HG03095 (cell line): ENCODE data around the gene SORL1.

Experiments
- ATAC-seq: cut with Tn5 transposase; IDR thresholded peaks from one replicate; pipeline ENCODE4 v1.9.1; 2021; ENCODE audit warnings: moderate library complexity; ENCODE audit not compliant: unreplicated experiment

Gene SORL1

DNA sequence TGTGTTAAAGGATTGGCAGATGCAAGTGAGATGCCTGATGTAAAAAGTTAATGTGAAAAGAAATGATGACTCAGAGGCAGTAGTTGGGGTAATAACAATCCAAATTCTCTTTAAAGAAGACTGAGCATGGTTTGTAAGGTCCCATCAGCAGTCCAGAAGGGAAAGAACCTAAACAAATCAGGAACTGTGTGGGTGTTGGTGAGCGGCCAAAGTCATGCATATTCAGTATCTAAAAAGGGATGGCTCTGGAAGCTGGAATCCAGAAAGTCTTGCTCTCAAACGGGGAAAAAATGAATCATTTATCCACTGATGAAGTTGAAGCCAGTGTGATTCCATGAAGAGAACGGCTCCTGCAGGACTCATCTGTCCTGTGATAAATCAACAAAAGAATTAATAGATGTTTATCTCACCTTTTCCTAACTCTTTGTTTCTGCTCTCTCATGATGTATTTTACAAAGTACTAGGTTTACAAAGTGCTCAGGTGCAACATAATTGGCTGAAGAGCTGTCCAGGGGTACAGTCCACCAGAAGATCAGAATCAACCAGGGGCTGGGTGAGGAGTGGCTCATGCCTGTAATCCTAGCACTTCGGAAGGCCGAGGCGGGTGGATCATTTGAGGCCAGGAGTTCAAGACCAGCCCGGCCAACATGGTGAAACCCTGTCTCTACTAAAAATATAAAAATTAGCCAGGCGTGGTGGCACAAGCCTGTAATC, 21.1 kb downstream of the SORL1 start:
- no peak for ATAC-seq

DNA sequence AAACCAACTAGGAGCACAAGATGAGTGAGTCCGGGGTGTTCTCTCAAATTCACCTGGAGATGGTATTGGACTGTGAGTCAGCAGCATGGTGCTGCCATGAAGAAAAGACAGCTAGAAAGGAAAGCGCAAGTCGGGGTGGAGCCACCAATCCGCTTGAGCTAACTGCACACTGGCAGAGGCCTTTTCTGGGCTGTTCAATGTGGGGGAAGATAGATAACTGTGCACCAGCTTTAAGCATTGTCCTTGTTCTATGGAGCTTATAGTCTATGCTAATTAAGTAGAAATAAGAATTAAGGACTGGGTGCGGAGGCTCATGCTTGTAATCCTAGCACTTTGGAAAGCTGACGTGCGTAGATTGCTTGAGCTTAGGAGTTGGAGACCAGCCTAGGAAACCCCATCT, 22.6 kb downstream of the SORL1 start:
- ATAC-seq: no peak

DNA sequence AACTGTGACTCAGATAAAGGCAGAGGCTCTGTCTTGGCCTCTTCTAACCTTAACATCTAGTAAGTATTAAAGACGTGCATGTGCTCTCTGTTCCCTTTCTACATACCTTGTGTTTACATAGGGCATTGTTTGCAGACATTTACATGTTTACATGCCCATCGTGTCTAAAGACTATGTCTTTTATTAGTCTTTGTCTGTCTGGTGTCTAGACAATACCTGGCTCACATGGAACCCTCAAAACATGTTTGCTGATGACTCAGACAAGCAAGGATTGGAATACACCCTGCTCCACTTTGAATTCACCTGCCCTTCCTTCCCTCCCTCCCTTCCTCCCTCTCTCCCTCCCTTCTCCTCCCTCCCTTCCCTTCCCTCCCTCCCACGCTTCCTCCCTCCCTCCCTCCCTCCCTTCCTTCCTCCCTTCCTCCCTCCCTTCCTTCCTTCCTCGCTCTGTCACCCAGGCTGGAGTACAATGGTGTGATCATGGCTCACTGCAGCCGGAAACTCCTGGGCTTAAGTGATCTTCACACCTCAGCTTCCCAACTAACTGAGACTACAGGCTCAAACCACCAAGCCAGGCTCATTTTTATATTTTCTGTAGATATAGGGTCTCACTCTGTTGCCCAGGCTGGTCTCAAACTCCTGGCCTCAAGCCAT, 24.4 kb downstream of the SORL1 start:
- no peak for ATAC-seq

DNA sequence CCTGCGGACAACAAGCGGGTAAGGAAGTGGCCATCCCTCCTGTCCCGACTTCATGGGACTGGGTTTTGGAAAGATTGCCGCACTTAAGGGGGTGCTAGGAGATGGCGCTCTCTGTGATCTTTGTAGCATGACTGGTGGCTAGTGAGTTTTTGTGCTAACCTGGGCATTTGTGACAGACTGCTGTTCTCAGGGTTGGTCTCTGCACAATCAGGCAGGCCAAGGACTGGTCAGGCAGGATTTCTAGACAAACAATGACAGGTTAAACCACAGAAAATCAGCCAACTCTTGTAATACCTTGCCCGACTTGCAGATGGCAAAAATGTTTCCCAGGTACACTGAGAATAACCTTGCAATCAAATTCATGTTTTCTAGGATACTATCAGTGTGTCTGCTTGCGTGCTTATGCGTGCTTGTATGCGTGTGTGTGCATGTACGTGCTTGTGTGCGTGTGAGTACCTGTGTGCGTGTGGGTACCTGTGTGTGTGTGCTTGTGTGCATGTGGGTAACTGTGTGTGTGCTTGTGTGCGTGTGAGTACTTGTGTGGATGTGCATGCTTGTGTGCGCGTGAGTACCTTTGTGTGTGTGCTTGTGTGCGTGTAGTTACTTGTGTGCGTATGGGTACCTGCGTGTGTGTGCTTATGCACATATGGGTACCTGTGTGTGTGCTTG, 26.2 kb downstream of the SORL1 start:
- ATAC-seq: no peak

DNA sequence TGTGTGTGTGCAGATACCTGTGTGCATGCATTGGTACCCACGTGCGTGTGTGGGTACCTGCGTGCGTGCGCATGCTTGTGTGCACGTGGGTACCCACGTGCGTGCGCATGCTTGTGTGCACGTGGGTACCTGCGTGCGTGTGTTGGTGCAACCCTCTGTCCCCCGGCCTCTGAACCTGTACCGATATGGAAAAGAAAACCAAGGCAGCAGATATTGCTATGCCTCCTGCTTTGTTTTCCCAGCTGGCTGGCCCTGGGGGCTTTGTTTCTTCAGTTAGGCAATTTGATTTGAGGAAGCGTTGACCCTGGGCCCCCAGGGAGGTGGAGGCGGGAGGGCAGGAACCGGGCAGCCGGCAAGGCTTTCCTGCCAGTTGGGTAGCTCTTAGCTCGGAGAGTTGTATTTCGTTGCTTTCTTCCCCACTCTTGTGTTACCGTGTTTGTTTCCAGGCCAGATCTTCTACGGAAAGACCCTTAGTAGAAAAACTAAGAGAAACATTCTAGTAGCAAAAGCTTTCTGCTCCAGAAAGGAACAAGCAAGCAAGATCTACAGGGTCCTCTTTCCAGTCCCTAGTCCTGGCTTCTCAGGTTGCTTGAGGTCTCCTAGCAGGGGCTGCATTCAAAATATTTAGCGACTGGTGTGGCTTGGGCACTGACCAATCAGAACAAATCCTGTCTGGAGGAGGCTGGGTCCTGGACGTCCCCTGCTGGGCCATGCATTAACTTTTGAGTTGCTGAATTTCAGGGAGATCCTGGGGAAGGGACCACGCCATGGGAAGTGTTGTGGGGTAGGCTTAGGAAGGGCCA, 27.0 kb downstream of the SORL1 start:
- ATAC-seq: no peak

DNA sequence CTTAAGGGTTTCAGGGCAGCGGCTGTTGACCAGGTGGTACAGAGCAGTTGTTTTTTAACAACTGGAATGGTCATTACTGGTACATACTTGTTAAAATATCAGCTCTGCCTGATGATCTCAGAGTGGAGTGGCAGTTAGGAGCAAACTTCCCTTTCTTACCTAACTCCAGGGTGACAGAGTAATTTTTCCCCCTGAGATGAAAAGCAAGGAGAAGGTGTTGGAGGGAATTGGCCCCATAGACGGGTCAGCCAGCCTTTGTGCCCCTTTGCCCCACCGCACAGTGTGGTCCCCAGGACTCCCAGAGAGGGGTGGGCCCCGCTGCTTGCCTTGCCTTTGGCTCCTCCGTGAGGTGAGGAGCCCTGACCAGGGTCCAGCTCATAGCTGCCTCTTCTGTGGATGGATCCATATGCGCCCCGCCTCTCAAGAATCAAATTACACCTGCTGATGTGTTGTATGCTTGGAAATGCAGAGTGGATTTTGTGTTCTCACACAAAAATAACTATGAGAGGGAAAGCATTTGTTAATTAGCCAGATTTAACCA, 27.7 kb downstream of the SORL1 start:
- ATAC-seq: no peak

DNA sequence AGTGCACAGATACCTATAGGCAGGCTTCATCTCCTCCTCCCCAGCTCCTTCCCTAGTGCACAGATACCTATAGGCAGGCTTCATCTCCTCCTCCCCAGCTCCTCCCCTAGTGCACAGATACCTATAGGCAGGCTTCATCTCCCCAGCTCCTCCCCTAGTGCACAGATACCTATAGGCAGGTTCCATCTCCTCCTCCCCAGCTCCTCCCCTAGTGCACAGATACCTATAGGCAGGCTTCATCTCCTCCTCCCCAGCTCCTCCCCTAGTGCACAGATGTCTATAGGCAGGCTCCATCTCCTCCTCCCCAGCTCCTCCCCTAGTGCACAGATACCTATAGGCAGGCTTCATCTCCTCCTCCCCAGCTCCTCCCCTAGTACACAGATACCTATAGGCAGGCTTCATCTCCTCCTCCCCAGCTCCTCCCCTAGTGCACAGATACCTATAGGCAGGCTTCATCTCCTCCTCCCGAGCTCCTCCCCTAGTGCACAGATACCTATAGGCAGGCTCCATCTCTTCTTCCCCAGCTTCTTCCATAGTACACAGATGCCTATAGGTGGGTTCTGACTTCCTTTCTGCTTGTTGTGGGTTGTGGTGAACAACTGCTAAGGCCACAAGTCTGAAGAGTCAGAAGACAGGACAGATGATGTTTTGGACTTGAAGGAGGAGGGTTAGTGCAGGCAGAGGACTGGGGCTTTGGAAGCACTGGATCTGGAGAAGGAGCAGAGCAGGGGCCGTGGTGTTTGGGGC, 29.5 kb downstream of the SORL1 start:
- peak; percentile 37 for ATAC-seq

DNA sequence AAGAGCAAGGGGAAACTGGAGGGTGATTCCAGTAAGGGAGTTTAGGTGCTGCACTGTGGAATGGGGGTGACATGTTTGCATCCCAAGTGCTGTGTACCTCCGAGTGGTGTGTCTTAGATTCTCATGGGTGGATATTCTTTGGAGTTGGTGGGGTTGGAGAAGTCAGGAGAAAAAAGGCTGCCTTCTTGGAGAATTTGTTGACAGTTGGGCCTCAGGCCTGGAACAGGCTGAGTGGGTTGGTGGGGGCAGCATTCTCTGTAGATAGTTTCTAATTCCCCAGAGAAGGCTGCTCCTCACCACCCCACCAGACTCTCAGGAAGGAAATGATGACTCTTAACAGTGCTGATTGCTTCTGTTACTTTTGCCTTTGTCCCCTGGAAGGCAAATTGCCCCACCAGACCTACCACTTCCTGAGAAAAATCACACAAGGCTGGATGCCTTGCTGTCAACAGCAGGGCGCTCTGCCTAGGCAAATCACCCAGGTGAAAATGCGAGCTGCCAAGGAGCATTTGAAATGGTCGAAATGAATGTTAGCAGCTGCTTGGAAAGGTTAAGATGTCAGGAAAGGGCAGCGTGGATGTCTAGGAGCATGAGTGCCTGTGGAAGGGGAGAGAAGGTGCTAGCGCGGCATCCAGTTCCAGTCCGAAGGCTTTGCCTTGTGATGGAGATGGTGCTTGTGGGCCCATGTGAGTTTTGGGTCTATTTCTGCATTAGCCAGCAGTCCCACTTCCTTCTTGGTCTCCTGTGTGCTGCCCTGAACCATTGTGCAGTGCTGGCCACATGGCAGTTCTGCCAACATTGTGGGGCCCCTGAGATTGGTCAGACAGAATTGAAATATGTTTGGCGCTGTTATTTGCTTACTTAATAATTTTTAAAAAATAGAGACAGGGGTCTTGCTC, 30.4 kb downstream of the SORL1 start:
- peak; percentile 81 for ATAC-seq

DNA sequence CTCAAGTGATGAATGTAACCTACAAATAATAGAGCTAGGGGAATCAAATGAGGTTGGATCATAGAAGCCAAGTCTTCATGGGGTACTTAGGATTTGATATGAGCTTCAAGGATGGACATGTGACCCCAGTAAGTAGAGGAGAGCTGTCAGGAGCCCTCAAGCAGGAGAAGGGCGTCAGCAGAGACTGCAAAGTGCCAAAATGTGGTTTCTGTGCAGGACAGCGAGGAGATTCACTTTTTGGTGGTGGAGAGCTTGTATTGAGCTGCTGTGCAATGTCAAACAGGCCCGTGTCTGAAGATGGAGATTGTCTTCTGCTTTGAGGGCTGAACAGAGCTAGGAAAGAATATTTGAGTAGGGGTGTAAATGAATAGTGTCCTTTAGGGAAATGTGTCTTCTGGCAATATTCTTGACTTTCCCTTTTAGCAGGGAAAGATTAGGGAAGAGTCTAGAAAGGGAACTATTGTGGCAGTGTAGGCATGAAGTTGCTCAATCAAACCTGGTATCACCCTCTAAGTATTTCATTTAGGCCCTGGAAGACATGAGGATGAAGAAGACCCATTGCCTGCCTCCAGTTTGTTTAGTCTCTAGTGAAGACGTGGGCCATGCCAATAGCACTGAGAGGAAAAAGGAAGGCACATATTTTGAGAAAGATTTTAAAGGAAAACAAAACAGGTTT, 31.8 kb downstream of the SORL1 start:
- ATAC-seq: no peak

DNA sequence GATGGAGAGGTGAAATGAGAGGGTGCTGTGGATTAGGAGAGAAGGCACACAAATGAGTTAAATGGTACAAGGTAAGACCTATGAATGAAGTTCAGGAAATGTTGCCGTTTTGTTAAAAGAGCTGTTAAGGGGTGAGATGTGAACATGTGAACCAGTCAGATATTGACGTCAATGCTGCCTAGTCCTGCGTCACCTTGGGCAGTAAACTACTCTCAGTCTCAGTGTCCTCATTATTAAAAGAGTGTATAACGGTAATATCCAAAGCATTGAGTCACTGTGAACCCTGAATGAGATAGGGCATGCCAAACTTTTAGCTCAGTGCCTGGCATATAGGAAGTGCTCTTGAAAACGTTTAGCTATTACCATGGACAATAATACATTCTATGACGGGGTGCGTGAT, 33.1 kb downstream of the SORL1 start:
- no peak for ATAC-seq

DNA sequence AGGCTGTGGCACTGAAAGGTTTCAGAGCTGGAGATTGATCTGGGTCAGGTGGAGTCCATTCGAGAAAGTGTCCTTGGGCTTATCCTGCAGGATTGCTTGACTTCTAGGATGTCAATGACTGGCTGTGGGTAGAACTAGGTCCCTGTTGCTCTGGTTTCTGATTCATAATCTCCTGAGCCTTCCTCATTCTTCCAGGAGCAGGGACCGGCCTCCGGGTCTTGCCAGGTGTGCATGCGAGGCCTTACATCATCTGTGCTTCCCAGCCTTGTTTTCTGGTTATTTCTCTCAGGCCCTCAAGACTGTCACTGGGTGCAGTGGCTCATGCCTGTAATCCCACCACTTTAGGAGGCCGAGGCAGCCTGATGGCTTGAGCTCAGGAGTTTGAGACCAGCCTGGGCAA, 33.9 kb downstream of the SORL1 start:
- ATAC-seq: no peak

DNA sequence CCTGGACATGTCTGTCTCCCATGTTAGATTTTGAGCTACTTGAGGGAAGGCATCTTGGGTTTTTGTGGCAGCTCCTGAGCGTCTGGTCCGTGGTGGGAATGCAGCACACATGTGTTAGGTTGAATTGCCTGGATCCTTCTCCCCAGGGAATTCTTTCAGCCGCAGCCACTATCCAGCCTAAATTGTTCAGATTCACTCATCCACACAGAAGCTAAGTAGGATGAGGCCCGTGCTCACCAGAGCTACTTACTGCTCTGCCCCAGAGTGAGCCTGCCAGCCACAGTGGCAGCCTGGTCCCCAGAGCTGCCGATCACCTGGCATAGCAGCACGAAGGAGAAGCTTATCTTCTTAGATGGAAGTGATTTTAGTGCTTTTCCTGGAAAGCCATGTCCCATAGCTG, 35.1 kb downstream of the SORL1 start:
- no peak for ATAC-seq

DNA sequence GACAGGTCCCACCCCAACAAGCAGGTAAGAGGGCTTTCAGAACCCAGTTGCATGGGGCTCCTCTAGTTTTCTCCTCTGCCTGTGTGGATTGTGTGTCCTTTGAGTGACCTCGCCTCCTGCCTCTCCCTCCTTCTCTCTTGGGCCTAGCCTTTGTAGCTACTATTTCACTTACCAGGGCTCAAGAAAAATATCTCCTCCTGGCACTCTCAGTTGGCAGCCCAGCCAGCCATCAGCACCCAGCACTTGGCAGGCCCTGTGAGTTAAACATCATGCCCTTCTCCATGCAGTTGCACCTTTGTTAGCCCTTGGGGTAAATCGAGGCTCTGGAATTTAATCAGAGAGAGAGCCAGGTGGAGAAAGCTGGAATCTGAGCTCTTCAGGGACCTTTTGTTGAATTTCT, 36.1 kb downstream of the SORL1 start:
- ATAC-seq: no peak

DNA sequence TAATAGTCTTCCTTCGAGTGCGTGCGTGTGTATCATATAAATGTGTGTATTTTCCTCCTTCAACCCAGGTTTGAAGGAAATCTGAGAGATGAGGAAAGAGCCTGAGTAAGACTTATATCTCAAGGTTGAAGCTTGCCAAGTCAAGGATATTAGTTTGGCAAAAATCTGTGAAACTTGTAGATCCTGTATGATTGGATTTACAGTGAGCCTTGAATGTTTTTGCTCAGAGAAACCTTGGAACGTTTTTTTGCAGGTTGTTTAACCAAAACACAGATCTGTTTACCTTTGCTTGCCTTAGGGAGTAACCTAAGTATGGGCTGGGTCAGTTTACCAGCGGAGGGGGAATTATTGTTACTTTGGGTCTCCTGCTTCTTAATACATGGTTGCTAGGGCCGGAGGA, 36.5 kb downstream of the SORL1 start:
- ATAC-seq: no peak

DNA sequence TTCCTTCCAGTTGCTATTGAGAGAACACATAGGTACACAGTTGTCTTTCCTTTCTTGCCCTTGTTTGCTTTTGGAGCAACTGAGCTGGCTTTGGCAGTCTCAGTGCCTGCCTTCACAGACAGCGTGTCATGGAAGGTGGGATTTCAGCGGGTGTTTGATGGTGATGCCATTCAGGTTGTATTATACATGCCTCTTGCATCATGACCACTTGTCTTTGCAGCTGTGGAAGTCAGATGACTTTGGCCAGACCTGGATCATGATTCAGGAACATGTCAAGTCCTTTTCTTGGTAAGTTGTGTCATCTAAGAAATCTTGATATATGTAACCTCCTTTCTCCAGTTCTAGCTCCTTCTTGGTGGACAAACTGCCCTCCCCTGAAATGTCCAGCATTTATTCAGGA, 37.7 kb downstream of the SORL1 start:
- ATAC-seq: no peak

DNA sequence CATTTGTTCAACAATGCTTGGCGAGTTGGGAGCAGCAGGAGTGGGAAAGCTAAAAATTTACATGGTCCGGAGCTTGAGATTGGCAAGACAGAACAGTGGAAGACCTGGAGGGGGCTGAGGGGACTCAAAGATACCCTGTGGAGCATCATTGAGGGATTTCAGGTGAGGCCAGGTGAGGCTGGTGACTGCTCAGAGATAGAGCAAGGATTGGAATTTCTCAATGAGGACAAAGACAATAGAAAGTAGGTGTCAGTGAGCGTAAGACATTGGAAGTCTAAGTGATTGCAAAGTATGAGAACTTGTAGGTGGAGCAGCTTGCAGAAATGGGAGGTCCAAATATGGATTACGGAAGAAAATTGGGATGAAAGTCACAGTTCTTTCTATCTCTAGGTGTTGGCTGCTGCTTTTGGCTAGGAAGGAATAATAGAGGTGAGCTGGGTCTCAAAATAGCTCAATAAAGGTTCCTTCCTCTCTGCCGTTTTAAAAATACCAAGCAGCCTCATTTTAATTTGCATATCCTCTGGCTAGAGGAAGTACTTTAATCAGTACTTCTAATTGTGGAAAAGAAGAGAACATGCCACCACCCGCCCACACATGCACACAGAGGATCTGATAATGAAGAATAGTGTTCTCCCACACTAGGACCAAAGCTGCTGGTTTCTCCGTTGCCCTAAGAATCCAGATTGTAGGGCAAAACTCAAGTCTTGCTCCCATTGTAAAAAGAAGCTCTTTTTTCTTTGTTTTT, 42.4 kb downstream of the SORL1 start:
- peak; percentile 84 for ATAC-seq

DNA sequence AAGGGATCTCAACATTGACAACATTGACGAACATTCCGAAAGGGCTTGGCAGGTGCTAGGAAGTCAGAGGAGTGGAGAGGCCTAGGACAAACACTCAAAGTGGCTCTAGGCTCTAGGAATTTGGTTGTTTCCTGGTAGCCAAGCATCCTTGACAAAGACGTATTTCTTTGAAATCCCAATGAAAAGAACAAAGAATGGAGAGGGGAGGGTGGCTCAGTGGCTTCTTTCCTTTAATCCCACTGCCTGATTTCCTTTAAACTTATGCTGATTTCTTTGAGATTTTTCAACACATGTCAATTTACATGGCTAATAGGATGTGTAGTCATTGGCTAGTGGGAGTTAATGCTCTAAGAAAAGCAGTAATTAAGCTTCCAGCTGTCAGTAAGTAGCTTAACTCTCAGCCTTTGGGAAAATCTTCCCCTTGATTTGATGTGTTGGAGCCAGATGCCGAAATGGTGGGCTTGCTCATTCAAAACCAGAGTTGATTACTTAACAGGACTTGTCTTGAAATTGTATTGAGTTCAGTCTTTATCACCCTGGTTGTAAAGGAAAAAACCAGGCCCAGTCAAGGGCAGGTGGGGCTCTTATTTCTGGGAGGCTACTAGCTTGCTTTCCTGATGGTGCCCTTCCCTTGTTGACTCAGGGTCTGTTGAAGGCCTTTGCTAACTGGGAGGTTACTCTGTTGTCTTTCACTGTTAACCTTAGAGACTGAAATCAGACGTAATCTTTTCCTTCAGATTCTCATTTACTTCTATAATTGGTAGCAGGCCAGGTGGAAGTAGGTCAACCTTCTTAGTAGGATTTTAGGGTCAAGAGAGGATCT, 45.3 kb downstream of the SORL1 start:
- ATAC-seq: no peak
